ENCODE measurements around the gene RBM4.
A peak's percentile ranks its signal among the peaks of the same experiment; 100 is the strongest.

RBM4 gene

GRCh38 chr11:66651016-66651415 is 12.5 kb downstream of the RBM4 start:
- no peak for DNase-seq (ENCODE audit: low read depth in 3 of 3)

DNA sequence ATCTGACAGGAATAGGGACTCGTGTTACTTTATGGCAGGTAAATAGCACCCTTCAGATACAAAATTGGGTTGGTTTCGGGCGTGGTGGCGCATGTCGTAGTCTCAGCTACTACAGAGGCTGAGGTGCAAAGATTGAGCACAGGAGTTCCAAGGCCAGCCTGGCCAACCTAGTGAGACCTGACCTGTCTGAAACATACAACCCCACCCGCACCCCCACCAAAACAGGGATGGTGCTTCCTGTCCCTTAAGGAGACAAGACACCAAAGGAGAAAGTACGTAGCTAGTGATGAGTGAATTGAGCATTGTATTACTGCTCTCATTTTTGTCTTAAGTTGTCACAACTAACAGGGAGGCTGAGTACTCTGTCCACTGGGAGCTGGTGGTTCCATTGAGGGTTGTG is 14.1 kb downstream of the RBM4 start:
- DNase-seq (ENCODE audit: low read depth in 3 of 3), result no peak

DNA sequence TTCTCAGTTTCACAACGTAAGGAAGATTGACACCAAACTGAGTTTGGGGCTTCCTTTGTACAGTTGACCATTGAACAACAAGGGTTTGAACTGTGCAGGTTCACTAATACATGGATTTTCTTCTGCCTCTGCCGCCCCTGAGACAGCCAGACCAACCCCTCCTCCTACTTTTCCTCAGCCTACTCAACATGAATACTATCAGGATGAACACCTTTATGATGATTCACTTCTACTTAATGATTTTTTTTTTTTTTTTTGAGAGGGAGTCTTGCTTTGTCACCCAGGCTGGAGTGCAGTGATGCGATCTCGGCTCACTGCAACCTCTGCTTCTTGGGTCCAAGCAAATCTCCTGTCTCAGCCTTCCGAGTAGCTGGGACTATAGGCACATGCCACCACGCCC is 14.6 kb downstream of the RBM4 start:
- no peak for DNase-seq (ENCODE audit: low read depth in 3 of 3)

GRCh38 chr11:66659763-66660162 is 21.3 kb downstream of the RBM4 start:
- no peak for DNase-seq (ENCODE audit: low read depth in 3 of 3)

DNA sequence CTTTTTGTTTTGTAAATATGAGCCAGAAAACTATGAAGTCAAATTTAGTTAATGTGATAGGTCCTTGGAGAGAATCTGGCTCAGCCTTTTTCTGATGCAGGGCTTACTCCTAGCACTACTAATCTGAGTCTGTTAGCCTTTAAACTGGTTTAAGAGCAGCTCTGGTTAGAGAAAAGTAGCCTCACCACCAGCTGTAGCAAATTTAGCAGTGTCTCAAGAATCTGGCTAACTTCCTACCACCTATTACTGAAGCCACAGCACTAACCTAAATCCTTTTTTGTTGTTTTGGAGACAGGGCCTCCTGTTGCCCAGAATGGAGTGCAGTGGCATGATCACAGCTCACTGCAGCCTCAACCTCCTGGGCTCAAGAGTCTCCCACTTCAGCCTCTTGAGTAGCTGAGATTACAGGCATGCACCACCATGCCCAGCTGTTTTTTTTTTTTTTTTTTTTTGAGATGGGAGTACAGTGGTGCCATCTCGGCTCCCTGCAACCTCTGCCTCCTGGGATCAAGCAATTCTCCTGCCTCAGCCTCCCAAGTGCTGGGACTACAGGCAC is 25.3 kb downstream of the RBM4 start:
- no peak for DNase-seq (ENCODE audit: low read depth in 3 of 3)

- no peak for DNase-seq (ENCODE audit: low read depth in 3 of 3)
Observed at GRCh38 chr11:66665369-66665768, 26.9 kb downstream of the RBM4 start.

- no peak for DNase-seq (ENCODE audit: low read depth in 3 of 3)
Observed at GRCh38 chr11:66670816-66671215, 32.3 kb downstream of the RBM4 start.

DNA sequence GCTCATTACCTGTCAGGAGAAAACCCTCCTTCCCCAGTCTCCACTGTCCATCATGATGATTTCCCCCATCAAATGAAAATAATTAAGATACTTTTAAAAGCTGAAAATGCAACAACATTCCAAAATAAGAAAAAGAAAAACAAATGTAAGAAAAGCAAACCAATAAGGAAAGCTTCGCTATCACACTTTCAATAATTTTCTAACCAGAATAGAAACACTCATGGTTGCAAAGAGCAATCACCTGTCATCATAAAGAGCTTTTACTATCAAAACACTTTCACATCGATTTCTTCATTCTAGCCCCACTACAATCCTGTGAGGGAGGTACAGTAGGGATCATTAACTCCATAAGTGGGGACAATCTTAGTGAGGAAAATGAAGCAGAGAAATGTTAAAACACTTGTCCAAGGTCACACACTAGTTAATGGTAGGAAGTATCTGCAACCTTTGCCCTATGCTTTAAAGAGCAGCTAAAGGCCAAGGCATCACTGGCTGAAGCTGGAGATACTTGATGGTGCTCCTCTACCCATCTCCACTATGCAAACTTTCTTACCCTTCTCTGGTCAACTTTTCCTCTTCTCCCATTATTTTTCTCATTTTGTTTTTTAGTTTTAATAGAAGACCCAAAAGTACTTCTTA is 36.6 kb downstream of the RBM4 start:
- DNase-seq (ENCODE audit: low read depth in 3 of 3), result no peak

- DNase-seq (ENCODE audit: low read depth in 3 of 3), result no peak
Observed at GRCh38 chr11:66676282-66676919, 37.9 kb downstream of the RBM4 start.

GRCh38 chr11:66676931-66677598 is 38.6 kb downstream of the RBM4 start:
- no peak for DNase-seq (ENCODE audit: low read depth in 3 of 3)

GRCh38 chr11:66677599-66678375 is 39.3 kb downstream of the RBM4 start, which contains the start of gene RBM4B:
RBM4B (minus strand) TSS chr11:66677887; CDS start chr11:66677079, 808 bp downstream.
- peak; percentile 89 to 97 (median 90) for DNase-seq (ENCODE audit: low read depth in 3 of 3)

DNA sequence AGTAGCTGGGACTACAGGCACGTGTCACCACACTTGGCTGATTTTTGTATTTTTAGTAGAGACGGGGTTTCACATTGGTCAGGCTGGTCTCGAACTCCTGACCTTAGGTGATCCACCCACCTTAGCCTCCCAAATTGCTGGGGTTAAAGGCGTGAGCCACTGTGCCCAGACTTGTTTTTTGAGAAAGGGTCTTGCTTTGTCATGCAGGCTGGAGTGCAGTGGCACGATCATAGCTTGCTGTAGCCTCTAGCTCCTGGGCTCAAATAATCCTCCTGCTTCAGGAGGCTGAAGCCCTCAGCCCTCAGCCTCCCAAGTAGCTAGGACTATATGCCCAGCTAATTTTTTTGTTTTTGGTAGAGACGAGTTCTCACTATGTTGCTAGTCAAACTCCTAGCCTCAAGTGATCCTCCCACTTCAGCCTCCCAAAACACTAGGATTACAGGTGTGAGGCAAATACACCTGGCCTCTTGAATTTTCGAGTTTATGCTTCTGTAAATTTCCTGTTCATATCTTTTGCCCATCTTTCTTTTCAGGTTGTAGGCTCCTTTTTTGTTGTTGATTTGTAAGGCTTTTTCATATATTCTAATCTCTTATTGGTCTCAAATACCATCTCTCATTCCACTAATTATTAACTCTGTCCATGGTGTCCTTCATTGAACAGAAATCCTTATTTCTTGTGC is 42.6 kb downstream of the RBM4 start:
- no peak for DNase-seq (ENCODE audit: low read depth in 3 of 3)

- no peak for DNase-seq (ENCODE audit: low read depth in 3 of 3)
Observed at GRCh38 chr11:66683877-66684276, 45.4 kb downstream of the RBM4 start.

DNA sequence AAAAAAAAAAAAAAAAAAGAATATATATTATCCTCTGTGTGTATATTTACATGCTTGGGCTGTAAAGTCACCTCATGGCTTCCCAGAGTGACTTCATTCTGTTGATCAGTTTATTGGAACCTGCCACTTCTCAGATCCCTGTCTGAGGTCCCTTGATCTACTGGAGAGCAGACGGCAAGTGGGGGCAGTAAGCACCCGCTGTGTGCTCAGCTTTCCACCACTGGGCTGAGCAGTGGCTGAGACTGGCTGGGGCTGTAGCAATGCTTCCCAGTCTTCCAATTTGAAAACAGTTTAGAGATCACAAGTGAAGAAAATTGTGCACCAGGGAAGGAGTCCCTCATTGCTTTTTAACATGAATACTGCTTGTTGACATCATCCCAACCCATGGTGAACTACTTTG is 46.1 kb downstream of the RBM4 start:
- no peak for DNase-seq (ENCODE audit: low read depth in 3 of 3)

GRCh38 chr11:66685276-66686099 is 47.0 kb downstream of the RBM4 start:
- DNase-seq (ENCODE audit: low read depth in 3 of 3), result no peak

DNA sequence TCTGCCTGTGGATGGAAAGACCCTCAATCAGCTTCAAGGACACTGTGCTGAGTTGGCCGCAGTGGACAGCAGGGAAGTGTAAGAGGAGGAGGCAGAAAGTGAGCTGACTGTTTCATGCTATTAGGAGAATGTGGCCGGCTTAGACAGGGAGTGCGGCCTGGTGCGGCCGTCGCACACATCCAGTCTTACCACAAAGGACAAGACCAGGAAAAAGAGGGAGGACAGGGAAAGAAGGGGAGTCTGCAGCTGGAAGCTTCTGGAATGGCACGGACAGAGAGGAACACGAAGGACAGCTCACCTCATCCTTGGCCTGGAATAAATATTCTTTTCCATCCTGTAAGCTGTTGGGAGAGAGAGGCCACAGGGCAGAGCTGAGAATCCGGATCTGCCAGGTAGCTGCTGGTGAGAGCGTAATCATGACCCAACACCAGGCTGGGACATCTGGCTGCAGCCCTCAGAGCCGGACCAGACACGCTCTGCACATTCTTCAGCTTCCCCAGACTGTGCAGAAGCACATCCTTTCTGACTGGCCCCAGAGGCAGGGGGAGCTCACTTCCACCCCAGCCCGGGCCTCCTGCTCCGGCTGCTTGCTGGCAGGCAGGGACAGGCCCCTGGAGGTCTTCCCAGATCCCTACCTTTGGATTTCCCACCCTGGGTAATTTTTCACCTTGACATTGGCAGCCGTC is 47.7 kb downstream of the RBM4 start:
- no peak for DNase-seq (ENCODE audit: low read depth in 3 of 3)

DNA sequence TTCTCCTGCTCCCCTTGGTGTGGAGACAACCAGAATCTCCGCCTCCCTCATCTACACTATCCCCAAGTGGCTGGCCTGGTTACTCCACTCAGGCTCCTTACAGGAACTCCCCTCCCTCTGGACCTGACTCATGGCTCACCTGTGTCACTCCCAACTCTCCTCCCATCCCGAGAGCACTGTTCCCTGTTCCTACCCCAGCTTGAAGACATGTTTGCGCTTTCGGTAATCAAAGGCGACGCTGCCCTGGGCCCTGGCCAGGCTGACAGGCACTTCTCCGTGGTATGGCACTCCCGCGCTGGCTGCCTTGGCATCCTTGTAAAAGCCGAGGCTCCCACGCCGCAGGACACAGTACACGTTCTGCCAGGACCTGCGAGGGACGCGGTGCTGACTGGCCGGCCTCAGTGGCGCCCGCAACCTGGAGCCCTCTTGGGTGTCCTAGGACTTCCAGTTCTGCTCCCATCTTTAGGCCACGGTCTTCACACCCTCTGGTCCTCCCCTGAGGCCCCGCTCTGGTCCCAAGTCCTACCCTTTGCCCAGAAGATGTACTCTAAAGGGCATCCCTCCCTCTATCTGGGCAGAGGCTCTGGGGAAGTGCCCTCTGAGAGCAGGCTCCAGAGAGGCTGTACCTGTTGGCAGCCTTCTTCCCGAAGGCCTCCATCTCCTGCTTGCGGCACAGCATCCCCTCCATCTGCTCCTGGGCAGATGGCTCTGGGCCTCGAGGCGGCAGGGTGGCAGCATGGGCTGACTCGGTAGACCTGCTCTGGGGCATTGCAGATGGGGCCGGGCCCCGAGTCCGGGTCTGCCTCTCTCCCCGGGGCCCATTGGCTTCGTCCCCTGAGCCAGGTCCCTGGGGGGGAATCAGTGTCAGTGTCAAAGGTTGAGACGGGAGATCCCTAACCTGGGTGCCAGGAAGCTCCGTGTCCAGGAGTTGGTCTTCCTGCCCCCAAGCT is 48.6 kb downstream of the RBM4 start:
- no peak for DNase-seq (ENCODE audit: low read depth in 3 of 3)

DNA sequence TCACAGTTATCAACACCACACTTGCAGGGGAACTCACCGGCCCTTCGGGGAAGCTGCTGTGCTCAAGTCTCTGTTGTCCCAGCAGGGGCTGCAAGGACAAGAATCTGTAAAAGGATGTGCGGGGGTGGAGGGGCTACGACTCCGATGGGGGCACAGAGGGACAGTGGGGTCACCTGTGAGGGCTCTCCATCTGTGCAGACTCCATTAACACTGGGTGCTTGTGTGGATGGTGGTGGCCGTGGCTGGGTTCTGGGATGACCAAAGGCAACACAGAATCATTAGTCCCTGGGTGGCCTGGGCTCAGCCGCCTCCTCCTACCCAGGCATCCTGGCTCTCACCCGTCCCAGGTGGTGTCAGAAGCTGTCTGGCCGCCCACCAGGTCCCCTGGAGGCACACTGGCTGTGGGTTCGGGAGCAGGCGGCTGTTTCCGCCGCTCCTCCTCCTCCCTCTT is 49.4 kb downstream of the RBM4 start:
- no peak for DNase-seq (ENCODE audit: low read depth in 3 of 3)

All from stimulated activated CD4-positive, alpha-beta T cell treated with anti-CD3 and anti-CD28 coated beads, TNF-alpha, amount 100 ng/mL, for 24 hours (primary cell).